HG03565 (cell line): ENCODE results near the gene ADI1.

Source experiments
- ATAC-seq: cut with Tn5 transposase; IDR thresholded peaks from one replicate; pipeline ENCODE4 v1.9.1; 2021; ENCODE audit warnings: mild to moderate bottlenecking, moderate library complexity; ENCODE audit not compliant: unreplicated experiment

Gene ADI1

DNA sequence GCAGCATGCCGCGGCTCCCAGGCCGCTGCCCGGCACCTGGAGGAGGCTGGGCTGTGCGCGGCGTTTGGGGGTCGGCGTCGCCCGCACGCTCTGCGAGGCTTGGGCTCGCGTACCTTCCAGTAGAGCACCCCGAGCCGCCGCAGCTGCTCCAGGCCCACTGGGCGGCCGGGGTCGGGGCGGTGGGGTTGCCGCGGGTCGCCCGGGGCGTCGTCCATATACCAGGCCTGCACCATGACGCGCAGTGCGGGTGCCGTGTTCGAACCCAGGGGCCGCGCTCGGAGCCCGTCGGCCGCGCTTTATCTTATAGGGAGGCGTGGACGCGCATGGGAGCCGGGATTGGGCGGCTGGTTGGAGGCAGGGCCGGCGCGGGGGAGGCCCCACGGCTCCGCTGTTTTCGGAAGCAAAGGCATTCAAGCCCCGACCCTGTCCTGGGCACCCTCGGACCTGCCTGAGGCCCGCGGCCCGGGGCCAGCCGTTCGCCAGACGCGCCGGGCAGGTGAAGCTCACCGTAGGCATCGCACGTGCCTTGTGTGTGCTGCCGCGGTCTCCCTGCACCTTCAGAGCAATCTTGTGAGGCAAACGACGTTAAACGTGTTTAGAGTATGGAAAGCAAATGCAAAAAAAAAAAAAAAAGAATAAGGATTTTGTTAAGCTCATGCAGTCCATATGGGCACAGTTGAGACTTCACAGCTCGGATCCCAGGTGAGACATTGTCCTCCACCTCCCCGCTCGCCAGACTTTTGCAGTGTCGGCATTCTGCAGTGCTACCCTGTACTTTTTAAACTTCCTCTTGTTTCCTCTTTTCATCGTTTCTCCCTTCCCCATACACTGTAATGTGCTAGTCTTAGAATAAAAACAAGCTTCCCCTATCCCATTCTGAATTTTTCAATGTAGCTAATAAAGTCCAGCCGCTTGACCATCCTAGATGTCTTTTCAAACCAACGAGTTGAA is at the start of gene ADI1:
Gene ADI1, minus strand, starts transcription at position 277 of the 951 bp plus-strand sequence. Its CDS starts 44 bp downstream, at position 233.
- ATAC-seq = peak; percentile 40

DNA sequence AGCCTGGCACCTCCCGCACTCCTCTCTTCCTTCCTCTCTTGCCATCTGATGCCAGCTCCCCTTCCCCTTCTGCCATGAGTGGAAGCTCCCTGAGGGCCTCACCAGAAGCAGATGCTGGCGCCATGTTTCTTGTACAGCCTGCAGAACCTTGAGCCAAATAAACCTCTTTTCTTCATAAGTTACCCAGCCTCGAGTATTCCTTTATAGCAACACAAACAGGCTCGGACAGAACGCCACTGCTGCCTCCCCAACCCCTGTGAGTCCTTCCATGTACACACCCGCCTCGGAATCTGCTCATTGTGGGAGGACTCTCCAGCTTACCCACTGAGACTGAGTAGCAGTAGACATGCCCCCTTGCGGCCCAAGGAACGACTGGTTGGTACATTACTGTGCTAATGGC is 47.5 kb upstream of the ADI1 start:
- no peak for ATAC-seq

DNA sequence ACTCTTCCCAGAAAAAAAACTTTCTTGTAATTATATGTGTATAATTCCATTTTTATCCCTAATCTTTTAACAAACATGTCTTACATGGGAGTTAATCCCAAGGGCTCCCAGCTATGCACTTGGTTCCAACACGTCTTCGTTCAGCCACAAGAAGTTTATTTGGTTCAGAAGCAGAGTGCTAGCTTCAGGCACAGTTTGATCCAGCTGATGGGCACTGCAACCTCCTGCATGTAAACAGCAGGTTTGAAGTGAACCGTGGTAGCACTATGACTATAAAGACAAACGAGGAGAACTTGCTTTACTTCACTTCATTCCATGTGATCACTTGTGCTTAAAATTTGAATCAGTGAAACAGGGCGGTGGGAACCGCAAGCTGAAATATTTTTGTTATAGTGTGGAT is 45.8 kb upstream of the ADI1 start:
- ATAC-seq = no peak

GRCh38 chr2:3563521-3563976 is 44.2 kb upstream of the ADI1 start:
- peak; percentile 45 for ATAC-seq

DNA sequence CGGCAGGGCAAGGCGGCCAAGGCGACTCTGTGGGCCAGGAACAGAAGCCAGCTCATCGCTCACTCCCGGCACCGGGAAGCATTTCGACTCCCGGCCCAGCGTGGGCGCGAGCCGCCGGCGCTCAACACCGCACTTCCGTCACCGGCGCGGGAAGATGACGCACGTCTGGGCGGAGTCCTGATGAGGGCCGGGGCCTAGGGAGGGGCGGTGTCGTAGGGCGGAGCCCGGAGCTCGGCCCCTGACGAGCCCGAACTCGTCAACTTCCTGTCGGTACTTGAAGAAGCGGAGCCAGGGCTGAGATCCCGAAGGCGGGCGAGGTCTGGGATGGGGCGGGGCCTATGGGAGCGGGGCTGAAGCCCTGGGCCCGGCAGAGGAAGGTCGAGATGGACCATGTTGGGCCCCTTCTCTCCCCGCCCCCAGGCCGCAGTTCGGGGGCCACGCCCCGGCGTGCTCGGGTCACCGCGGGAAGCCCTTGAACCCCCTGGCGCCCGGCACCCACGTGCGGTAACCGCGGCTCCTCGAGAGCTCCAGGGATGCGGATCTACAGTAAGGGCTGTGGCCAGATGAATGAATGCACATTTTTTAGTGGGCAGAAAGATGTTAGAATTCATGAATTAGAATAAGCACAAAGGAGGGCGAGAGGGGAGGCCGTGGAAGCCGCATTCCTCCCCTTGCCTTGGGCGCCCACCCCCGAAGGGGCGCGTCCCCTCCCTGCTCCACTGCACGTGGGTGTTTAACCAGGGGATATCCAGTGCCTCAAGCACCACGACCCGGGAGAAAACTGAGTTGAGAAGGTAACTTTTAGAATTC is 39.1 kb upstream of the ADI1 start, which contains the start of gene RNASEH1:
Gene RNASEH1, minus strand, starts transcription at position 129 of the 810 bp plus-strand sequence. Its CDS starts 73 bp downstream, at position 56.
- ATAC-seq = peak; percentile 97

- ATAC-seq = peak; percentile 13
Measured at GRCh38 chr2:3557639-3558204, 38.4 kb upstream of the ADI1 start.

DNA sequence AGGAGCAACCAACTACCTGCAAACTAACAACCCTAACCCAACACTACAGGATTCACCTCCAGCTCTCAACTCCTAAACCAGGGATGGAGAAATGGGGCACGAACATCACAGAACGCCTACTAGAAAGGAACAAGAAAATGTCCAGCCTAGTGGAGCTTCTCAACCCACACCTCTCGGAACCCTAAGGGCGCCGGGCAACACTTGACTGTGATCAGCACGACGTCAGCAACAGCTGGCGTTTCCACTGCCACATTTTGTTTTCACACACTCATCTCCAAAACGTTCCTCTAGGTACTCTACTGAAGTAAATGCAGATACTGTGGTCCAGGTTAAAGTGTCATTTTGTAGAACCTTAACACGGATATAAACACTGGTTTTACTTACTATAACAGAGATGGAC is 34.6 kb upstream of the ADI1 start:
- no peak for ATAC-seq

- no peak for ATAC-seq
Measured at GRCh38 chr2:3547915-3548314, 28.6 kb upstream of the ADI1 start.

DNA sequence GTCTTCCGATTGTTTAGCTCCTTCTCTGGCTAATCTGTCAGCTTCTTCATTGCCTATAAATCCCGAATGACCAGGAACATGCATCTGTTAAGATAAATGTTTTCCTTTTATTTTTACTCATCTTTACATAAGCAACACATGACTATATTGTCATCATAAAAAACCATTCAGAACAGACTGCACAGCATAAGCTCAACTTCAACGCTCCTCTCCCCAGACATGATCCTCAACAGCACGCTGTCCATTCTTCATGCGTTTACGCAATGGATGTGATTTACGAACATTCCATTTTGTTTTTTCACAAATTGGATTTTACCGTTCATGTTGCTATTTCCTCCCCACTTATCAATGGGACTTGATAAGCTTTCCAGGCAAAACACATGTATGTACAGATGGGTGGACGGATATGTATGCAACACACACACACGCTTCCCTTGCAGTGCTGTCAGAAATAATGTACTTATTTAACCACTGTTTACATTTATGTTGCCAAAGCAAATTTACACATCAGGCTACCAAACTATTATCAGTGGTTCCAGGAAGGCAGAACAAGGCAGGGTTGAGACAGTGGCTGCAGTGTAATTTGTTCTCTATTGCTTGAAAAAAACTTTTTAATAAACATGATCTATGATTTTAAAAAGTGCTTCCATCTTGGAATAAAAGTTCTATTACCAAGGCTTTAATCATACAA is 26.6 kb upstream of the ADI1 start:
- no peak for ATAC-seq

- ATAC-seq = no peak
Measured at GRCh38 chr2:3543023-3543683, 23.8 kb upstream of the ADI1 start.

- ATAC-seq = no peak
Measured at GRCh38 chr2:3542107-3542506, 22.8 kb upstream of the ADI1 start.

DNA sequence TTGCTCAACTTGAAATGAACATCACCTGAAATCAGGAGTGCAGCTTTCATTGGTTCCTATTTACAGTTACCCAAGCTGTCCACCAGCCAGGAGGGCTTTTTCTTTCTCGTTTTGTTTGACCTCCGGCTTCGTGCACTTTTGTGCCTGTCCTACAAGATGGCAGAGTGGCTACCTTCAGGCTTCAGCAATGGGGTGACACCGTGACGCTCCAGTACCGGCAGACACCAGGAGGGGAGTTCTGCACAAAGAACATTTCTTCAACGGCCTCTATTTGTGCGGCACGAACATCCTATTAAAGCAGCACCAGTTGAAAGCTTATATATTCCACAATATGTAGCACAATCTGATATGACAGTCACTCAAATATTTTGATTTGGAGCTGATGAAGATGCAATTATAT is 20.5 kb upstream of the ADI1 start:
- ATAC-seq = no peak

- ATAC-seq = peak; percentile 63
Measured at GRCh38 chr2:3536682-3537632, 17.6 kb upstream of the ADI1 start.

DNA sequence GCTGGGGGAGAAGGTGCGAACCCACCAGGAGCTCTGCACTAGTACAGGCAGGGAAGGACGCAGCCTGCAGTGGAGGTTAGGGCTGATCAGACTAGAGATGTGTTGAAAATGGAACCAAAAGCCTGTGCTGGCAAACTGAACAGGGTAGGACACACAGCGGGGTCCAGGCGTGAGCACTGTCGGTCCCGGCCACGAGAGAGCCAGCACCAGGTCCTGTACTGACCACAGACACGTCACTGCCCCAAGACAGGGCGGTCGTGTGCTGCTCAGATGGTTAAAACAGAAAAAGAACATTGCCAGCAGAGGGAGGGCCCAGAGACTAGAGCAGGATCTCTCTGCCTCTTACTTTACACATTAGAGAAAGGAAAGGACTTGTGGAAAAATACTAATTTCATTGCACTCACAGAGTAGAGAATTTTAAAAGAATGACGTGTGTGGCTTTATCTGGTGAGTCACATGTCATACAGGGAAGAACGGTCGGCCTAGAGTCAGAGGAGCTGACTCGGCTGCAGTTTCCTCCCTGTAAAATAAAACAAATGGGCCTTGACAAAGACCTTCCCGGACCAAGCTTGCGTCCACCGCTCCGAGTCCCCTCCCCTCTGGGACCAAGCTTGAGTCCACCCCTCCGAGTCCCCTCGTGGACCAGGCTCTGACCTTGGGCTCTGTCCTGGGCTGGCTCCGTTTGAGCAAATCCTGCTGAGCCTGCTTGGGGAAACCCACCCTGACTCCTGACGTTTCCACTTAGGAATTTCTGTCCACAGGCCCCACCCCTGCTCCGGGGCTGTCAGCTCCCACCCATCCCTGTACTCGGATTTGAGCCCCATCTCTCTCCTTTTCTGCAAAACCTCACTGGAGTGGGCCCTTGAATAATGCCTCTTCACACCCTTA is 16.7 kb upstream of the ADI1 start:
- ATAC-seq = no peak

DNA sequence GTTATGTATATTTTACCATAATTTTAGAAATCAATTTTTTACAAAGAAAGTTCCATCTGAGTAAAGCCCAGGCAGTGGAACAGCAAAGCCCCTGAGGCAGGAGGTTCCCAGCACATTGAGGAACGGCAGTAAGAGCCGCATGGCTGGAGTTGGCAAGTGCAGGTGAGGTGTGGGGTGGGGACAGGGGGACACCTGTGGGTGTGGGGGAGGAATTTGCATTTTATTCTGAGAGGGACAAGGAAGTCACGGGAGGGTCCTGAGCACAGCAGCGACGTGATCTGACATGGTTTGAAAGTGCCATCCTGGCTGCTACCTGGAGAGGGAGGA is 16.1 kb upstream of the ADI1 start:
- no peak for ATAC-seq

- ATAC-seq = no peak
Measured at GRCh38 chr2:3534251-3534814, 15.0 kb upstream of the ADI1 start.

DNA sequence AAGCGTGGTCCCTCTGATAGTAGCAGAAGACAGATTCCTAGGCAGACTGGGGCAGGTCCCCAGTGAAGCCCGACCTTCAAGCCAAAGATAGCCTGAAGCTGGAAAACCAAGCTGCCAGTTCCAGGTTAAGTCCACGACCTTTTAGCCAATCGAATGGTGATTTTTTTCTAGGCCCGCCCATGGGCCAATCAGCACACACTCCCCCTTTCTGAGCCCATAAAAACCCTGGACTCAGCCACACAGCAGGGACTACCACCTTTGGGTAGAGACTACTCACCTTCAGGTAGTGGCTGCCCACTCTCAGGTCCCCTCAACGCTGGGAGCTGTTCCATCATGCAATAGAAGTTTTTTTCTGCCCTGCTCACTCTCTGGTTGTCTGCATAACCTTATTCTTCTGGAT is 14.5 kb upstream of the ADI1 start:
- no peak for ATAC-seq

GRCh38 chr2:3532941-3533340 is 13.6 kb upstream of the ADI1 start:
- ATAC-seq = no peak
